Hepatocyte (in vitro differentiated cells): Measurements from ENCODE around the gene VPS16.

ENCODE experiments used
- CTCF ChIP-seq: fragments of 200-600 bp; sonication (generic); IDR thresholded peaks from 2 replicates; pipeline ENCODE4 v1.5.1; 2016; ENCODE audit warnings: antibody characterized with exemption, mild to moderate bottlenecking; ENCODE audit not compliant: poor library complexity
- EZH2 ChIP-seq: fragments of 200-600 bp; sonication (generic); IDR thresholded peaks from 2 replicates; pipeline ENCODE4 v1.6.1; 2016; ENCODE audit warnings: antibody characterized with exemption, mild to moderate bottlenecking, borderline replicate concordance
- EZH2phosphoT487 ChIP-seq: fragments of 200-600 bp; sonication (generic); IDR thresholded peaks from one replicate; pipeline ENCODE4 v1.6.1; 2018; ENCODE audit warnings: antibody characterized with exemption, mild to moderate bottlenecking, low read depth, moderate library complexity; ENCODE audit not compliant: unreplicated experiment, severe bottlenecking

GRCh38 chr20:2794202-2794748 is 46.3 kb upstream of the VPS16 start:
- TF ChIP-seq CTCF: no peak
- no peak for TF ChIP-seq EZH2phosphoT487
- TF ChIP-seq EZH2: no peak
